ENCODE results near the gene NUP98.

DNA sequence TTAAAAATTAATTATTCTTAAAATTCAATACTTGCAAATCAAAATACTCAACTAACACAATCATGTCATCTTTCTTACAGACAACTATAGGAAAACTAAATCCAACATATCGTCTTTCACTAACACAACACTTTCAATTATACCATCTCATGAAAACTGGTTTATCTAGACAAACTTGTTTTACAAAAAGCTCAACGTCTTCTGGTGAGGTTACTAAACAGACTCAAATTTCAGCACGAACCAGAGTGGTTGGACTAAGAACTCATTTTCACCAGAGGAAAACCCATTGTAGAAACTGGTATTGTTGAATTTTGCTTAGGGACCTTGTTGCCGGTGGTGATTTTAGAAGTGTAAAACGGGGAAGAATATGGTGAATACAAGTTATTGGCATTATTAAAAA, 52.2 kb downstream of the NUP98 start:
- TF ChIP-seq, protein P1, sequence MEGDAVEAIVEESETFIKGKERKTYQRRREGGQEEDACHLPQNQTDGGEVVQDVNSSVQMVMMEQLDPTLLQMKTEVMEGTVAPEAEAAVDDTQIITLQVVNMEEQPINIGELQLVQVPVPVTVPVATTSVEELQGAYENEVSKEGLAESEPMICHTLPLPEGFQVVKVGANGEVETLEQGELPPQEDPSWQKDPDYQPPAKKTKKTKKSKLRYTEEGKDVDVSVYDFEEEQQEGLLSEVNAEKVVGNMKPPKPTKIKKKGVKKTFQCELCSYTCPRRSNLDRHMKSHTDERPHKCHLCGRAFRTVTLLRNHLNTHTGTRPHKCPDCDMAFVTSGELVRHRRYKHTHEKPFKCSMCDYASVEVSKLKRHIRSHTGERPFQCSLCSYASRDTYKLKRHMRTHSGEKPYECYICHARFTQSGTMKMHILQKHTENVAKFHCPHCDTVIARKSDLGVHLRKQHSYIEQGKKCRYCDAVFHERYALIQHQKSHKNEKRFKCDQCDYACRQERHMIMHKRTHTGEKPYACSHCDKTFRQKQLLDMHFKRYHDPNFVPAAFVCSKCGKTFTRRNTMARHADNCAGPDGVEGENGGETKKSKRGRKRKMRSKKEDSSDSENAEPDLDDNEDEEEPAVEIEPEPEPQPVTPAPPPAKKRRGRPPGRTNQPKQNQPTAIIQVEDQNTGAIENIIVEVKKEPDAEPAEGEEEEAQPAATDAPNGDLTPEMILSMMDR (IDR thresholded peaks at IDR 0.05 in 4 of 5, conservative IDR thresholded peaks at IDR 0.05 in 1 of 5) = no peak
- no peak for TF ChIP-seq POLR2A (IDR thresholded peaks at IDR 0.05)

Measured in gastrocnemius medialis (tissue), 4 donors.